ENCODE measurements around the gene HES7. TPM values are rescaled to one million over a fixed set of nuclear protein-coding genes. Genes with fewer than 3 reads are reported as not detected.

Gene HES7
- total and polyA plus RNA-seq, 9 of the 15 experiments (the other 6 are each of a cell fraction or from before 2014, with no cell fraction given), result 0.03 to 1.7 (median 0.14) TPM; not detected in 1

- TF ChIP-seq ZHX1 (conservative IDR thresholded peaks at IDR 0.05; ENCODE audit: low read length), result no peak
- TF ChIP-seq, protein P1, sequence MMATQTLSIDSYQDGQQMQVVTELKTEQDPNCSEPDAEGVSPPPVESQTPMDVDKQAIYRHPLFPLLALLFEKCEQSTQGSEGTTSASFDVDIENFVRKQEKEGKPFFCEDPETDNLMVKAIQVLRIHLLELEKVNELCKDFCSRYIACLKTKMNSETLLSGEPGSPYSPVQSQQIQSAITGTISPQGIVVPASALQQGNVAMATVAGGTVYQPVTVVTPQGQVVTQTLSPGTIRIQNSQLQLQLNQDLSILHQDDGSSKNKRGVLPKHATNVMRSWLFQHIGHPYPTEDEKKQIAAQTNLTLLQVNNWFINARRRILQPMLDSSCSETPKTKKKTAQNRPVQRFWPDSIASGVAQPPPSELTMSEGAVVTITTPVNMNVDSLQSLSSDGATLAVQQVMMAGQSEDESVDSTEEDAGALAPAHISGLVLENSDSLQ (IDR thresholded peaks at IDR 0.05), result no peak
- TF ChIP-seq E2F6 (IDR thresholded peaks at IDR 0.05; ENCODE audit: borderline replicate concordance in 1 of 2, extremely low read depth in 1 of 2, insufficient read depth in 1 of 2, insufficient read length in 1 of 2, low read depth in 1 of 2, low read length in 1 of 2, poor library complexity in 1 of 2, severe bottlenecking in 1 of 2), result no peak
- TF ChIP-seq YY1 (IDR thresholded peaks at IDR 0.05; ENCODE audit: borderline replicate concordance in 1 of 3, control insufficient read depth in 1 of 3, extremely low read depth in 1 of 3, insufficient read depth in 3 of 3, insufficient read length in 1 of 3, insufficient replicate concordance in 2 of 3, low read depth in 1 of 3, low read length in 2 of 3), result no peak
- TF ChIP-seq, protein P2, sequence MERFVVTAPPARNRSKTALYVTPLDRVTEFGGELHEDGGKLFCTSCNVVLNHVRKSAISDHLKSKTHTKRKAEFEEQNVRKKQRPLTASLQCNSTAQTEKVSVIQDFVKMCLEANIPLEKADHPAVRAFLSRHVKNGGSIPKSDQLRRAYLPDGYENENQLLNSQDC (CRISPR knock-in tag; IDR thresholded peaks at IDR 0.05), result no peak
These were observed 36.0 kb downstream of the HES7 start (continued) for GRCh38 chr17:8087952-8088230.

Measured in K562 (cell line).